ENCODE data around the gene LMOD1. TPM values are rescaled to one million over a fixed set of nuclear protein-coding genes. Genes with fewer than 3 reads are reported as not detected.

The LMOD1 gene
- total and polyA plus RNA-seq, 2 of the 8 experiments (the other 6 are each of a cell fraction or from before 2014, with no cell fraction given): 0.77 to 1.4 TPM

DNA sequence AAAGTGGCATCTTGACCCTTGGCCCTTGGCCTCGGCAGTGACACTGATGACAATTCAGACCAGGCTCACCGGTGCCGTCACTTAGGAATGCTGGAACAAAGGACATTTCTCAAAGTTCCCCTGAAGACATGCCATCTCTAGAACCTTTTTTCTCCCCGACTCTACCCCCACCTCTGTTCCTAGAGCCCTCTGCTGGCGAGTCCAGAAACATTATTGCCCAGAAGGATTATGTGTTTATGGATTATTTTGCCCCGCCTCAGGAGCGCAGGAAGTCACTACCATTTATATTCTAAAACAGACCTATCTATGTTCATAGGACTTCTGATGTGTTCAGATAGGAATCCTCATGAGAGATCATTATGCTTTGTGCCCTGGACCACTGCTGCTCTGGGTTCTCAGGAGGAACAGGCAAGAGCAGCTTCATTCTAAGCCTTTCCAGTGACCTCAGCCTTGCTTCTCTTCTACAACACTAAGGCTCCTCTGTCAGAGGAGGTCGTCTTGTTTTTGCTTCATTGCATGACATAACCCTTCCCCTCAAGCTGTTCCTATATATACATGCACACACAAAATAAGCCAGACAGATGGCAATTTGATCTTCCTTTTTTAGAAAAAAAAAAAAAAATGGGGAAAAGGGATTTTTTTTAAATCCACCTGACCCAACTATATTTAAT lies 70.1 kb downstream of the LMOD1 start:
- H3K27ac ChIP-seq (ENCODE audit: low read depth, low read length): no peak overlapping the region
- FAIRE-seq: no peak
- POLR2A ChIA-PET (ENCODE audit: partially characterized antibody): no interaction called here
- TF ChIP-seq, protein P1, sequence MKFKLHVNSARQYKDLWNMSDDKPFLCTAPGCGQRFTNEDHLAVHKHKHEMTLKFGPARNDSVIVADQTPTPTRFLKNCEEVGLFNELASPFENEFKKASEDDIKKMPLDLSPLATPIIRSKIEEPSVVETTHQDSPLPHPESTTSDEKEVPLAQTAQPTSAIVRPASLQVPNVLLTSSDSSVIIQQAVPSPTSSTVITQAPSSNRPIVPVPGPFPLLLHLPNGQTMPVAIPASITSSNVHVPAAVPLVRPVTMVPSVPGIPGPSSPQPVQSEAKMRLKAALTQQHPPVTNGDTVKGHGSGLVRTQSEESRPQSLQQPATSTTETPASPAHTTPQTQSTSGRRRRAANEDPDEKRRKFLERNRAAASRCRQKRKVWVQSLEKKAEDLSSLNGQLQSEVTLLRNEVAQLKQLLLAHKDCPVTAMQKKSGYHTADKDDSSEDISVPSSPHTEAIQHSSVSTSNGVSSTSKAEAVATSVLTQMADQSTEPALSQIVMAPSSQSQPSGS (IDR thresholded peaks at IDR 0.05; ENCODE audit: low read length): no peak
- TF ChIP-seq RFX5 (IDR thresholded peaks at IDR 0.05; ENCODE audit: borderline replicate concordance, low read depth, low read length): no peak
- no peak for TF ChIP-seq BACH1 (IDR thresholded peaks at IDR 0.05; ENCODE audit: low read length)
- no peak for TF ChIP-seq GTF2F1 (IDR thresholded peaks at IDR 0.05; ENCODE audit: borderline replicate concordance, low read depth, low read length)
- TF ChIP-seq KDM1A (IDR thresholded peaks at IDR 0.05; ENCODE audit: borderline replicate concordance, low read length): no peak
- peak in 2 of 3 experiments; percentile 3 to 9; a peak in 3 of 4 replicates for TF ChIP-seq CTCF (IDR thresholded peaks at IDR 0.05; ENCODE audit: control extremely low read depth in 1 of 3, insufficient read depth in 1 of 3, low read depth in 1 of 3, low read length in 3 of 3)
- TF ChIP-seq, protein P2, sequence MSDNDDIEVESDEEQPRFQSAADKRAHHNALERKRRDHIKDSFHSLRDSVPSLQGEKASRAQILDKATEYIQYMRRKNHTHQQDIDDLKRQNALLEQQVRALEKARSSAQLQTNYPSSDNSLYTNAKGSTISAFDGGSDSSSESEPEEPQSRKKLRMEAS (IDR thresholded peaks at IDR 0.05): no peak
- no peak for TF ChIP-seq POLR2A (IDR thresholded peaks at IDR 0.05; ENCODE audit: control extremely low read depth in 1 of 2, low read depth in 2 of 2, low read length in 2 of 2)

More for the DNA sequence above, 70.1 kb downstream of the LMOD1 start:
- no peaks in the 10 kb centered on the region for H3K27me3 ChIP-seq (replicated peaks in 1 of 4; ENCODE audit: control insufficient read depth in 3 of 4, extremely low read depth in 1 of 4, insufficient read depth in 3 of 4, low read length in 3 of 4)
- CTCF ChIA-PET (ENCODE audit: partially characterized antibody): interaction anchor here (0.9 to 12.3 kb wide), 4 partner anchors 17 to 363 kb away, joined by 3 to 244 read pairs (median 7); partner anchors contain the start of gene SHISA4
- H4K5ac ChIP-seq (ENCODE audit: insufficient read length, low read depth, low read length): no peak overlapping the region
- H2BK15ac ChIP-seq (ENCODE audit: low read length): no peak overlapping the region
- peaks cover 0 to 2% (median 0%) of the 10 kb centered on the region in 4 experiments; a peak in 1 of 7 replicates for H3K4me1 ChIP-seq (replicated peaks in 1 of 4; ENCODE audit: control insufficient read depth in 3 of 4, insufficient read depth in 4 of 4, low read length in 3 of 4)
- H3K4me3 ChIP-seq (ENCODE audit: extremely low read depth in 1 of 4, insufficient read depth in 2 of 4, low read depth in 3 of 4, low read length in 4 of 4): no peak overlapping the region
- H4K91ac ChIP-seq (replicated peaks; ENCODE audit: insufficient read length, low read length): no peak overlapping the region
- H3K23ac ChIP-seq (ENCODE audit: insufficient read length): no peak overlapping the region
- no peak overlapping the region for H4K8ac ChIP-seq (ENCODE audit: extremely low read depth, insufficient read depth, low read length)
- no peak overlapping the region for H3K4ac ChIP-seq (replicated peaks; ENCODE audit: insufficient read length, low read depth, low read length)
- H3K4me2 ChIP-seq (ENCODE audit: insufficient read depth in 1 of 2, low read depth in 2 of 2, low read length in 2 of 2): no peak overlapping the region
- no peaks in the 10 kb centered on the region for H3K79me1 ChIP-seq (ENCODE audit: low read depth, low read length)
- 93% methylated on average over 8 of the region's 8 CpGs; no CpG with 5 or more reads in 1 of the 2 experiments for WGBS, 2 experiments (ENCODE audit: extremely low coverage in 1 of 2, insufficient coverage in 1 of 2, insufficient read length in 1 of 2, insufficient replicate concordance in 2 of 2, low coverage in 1 of 2, low lambda C conversion rate in 2 of 2, missing lambda C conversion rate in 1 of 2)
- no peak overlapping the region for H2BK120ac ChIP-seq (replicated peaks; ENCODE audit: low read depth, low read length)
- peak in 1 of 2 experiments; percentile 42 for DNase-seq (ENCODE audit: low read depth in 1 of 2, low spot score in 2 of 2)
- no peak overlapping the region for H2AK5ac ChIP-seq (ENCODE audit: low read depth, low read length)
- no peak overlapping the region for H2AFZ ChIP-seq (ENCODE audit: low read length)
- no peaks in the 10 kb centered on the region for H3K9me3 ChIP-seq (ENCODE audit: insufficient read depth in 2 of 2, low read depth in 1 of 2, low read length in 1 of 2)
- no peak overlapping the region for H3K9ac ChIP-seq (replicated peaks in 1 of 4; ENCODE audit: extremely low read depth in 1 of 4, low read depth in 3 of 4, low read length in 3 of 4)
- peaks cover 0 to 2% of the 10 kb centered on the region in 2 experiments for H4K20me1 ChIP-seq (replicated peaks in 1 of 2; ENCODE audit: control insufficient read depth in 1 of 2, insufficient read depth in 2 of 2, low read length in 2 of 2)
- no peaks in the 10 kb centered on the region for H3K79me2 ChIP-seq (ENCODE audit: control insufficient read depth in 1 of 2, insufficient read depth in 2 of 2, low read length in 2 of 2)
- H3K18ac ChIP-seq (ENCODE audit: extremely low read depth, low read length): no peak overlapping the region
- H3K23me2 ChIP-seq (ENCODE audit: low read depth, low read length): no peaks in the 10 kb centered on the region
- H3K36me3 ChIP-seq (ENCODE audit: control insufficient read depth in 2 of 4, insufficient read depth in 4 of 4, low read length in 3 of 4): peaks cover 18 to 48% (median 43%) of the 10 kb centered on the region in 4 experiments
- no peak overlapping the region for H2BK20ac ChIP-seq (ENCODE audit: low read length)
- H2BK12ac ChIP-seq (ENCODE audit: low read depth, low read length): no peak overlapping the region
- H2BK5ac ChIP-seq (ENCODE audit: low read depth, low read length): no peak overlapping the region
- no peak overlapping the region for H3K14ac ChIP-seq (ENCODE audit: insufficient read length)
- no peak overlapping the region for H3K56ac ChIP-seq (replicated peaks; ENCODE audit: insufficient read length, low read depth, low read length)
